ENCODE measurements around the gene PARVA.

PARVA gene

DNA sequence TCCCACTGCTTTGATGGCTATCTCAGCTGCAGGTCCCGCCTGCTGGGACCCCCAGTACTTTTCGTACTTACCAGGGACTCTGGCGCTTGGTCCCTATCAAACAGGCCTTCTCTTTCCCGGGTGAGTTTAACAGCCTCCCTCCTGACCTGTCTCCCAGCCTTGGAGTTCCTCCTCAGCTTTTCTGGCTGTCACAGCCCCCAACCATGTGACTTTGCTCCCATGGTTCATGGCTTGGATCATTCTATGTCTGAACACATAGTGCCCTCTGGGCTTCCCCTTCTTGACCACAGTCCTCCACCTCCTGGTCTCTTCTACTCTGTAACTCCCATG is 56.9 kb downstream of the PARVA start:
- Histone ChIP-seq H2AFZ (ENCODE audit: low read depth, low read length) (no peak overlapping the region), H3K4me3 (ENCODE audit: low read length) (no peak overlapping the region), H3K4me1 (ENCODE audit: insufficient read depth, low read length) (no peaks in the 10 kb centered on the region), H3K27me3 (ENCODE audit: insufficient read depth, low read length) (no peaks in the 10 kb centered on the region), H3K9me3 (ENCODE audit: low read length) (no peaks in the 10 kb centered on the region), H3K36me3 (ENCODE audit: insufficient read depth, low read length) (no peaks in the 10 kb centered on the region)

DNA sequence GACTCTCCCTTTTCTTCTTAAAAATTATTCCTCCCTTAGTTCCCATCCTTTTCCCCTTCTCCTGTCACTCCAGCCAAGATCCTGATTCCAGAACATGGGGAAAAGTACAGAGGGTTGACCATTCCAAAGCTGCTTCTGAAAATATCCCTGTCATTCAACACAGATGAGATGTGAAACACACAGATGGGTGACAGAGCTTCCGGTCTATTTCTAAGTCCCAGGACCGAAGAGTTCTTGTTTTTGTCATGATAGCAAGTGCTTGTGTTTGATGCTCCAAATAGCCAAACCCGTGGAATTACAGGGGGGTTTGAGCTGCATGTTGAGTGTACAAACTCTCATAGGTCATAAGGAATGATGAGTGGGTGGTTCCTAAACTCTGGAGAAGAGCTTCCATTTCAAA is 57.9 kb downstream of the PARVA start:
- H3K4me1 ChIP-seq (ENCODE audit: insufficient read depth, low read length) = no peaks in the 10 kb centered on the region
- no peaks in the 10 kb centered on the region for H3K36me3 ChIP-seq (ENCODE audit: insufficient read depth, low read length)
- no peak overlapping the region for H2AFZ ChIP-seq (ENCODE audit: low read depth, low read length)
- no peaks in the 10 kb centered on the region for H3K27me3 ChIP-seq (ENCODE audit: insufficient read depth, low read length)
- H3K9me3 ChIP-seq (ENCODE audit: low read length) = no peaks in the 10 kb centered on the region
- no peak overlapping the region for H3K4me3 ChIP-seq (ENCODE audit: low read length)

DNA sequence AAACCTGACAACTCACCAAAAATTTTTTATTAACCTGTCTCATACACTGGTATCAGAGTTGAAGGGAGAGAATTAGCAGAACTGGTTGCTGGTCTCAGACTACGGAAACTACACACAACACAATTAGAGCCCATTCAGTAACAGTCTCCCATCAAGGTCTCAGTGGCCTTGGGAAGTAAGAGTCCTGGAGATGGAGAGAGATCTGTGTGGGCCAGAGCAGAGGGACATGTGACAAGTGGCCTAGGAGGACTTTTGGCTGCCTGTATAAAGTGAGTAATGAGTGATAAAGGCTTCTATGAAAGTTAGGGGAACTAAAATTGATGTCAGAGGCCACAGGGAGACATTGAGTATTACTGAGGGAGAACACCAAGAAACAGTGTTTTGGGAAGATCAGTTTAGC is 58.9 kb downstream of the PARVA start:
- no peaks in the 10 kb centered on the region for H3K36me3 ChIP-seq (ENCODE audit: insufficient read depth, low read length)
- H2AFZ ChIP-seq (ENCODE audit: low read depth, low read length) = no peak overlapping the region
- H3K9me3 ChIP-seq (ENCODE audit: low read length) = no peaks in the 10 kb centered on the region
- H3K27me3 ChIP-seq (ENCODE audit: insufficient read depth, low read length) = no peaks in the 10 kb centered on the region
- H3K4me3 ChIP-seq (ENCODE audit: low read length) = no peak overlapping the region
- no peaks in the 10 kb centered on the region for H3K4me1 ChIP-seq (ENCODE audit: insufficient read depth, low read length)

DNA sequence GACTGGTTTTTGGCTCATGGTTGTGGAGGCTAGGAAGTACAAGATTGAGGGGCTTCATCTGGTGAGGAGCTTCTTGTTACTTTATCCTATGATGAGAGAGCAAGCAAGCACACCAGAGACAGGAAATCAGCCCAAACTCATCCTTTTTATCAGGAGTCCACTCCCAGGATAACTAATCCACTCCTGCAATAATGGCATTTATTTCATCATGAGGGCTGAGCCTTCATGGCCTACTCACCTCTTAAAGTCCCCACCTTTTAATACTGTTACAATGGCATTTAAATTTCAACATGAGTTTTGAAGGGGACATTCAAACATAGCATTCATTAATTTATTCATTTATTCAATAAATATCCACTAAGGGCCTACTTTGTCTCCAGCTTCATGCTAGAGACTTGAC is 60.9 kb downstream of the PARVA start:
- H3K4me1 ChIP-seq (ENCODE audit: insufficient read depth, low read length) = no peaks in the 10 kb centered on the region
- no peak overlapping the region for H2AFZ ChIP-seq (ENCODE audit: low read depth, low read length)
- no peaks in the 10 kb centered on the region for H3K36me3 ChIP-seq (ENCODE audit: insufficient read depth, low read length)
- H3K9me3 ChIP-seq (ENCODE audit: low read length) = no peaks in the 10 kb centered on the region
- no peak overlapping the region for H3K4me3 ChIP-seq (ENCODE audit: low read length)
- no peaks in the 10 kb centered on the region for H3K27me3 ChIP-seq (ENCODE audit: insufficient read depth, low read length)

DNA sequence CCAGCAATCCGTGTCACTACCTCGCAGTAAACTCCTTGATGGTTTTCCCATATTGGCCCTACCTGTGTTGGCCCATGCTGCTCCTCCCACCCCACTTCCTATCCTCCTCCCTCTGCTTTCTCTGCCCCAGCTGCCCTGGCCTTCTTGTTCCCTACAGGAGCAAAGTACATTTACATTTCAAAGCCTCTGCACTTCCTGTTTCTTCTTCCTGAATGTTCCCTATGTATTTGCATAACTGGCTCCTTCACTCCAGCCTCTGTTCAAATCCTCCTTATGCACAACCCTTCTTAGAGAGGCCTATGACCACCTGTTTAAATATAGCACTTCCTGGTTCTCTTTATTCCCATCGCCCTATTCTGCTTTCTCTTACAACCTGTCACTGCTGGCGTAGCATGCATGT is 62.2 kb downstream of the PARVA start:
- no peak overlapping the region for H2AFZ ChIP-seq (ENCODE audit: low read depth, low read length)
- no peaks in the 10 kb centered on the region for H3K27me3 ChIP-seq (ENCODE audit: insufficient read depth, low read length)
- H3K9me3 ChIP-seq (ENCODE audit: low read length) = no peaks in the 10 kb centered on the region
- no peak overlapping the region for H3K4me3 ChIP-seq (ENCODE audit: low read length)
- H3K4me1 ChIP-seq (ENCODE audit: insufficient read depth, low read length) = no peaks in the 10 kb centered on the region
- H3K36me3 ChIP-seq (ENCODE audit: insufficient read depth, low read length) = no peaks in the 10 kb centered on the region

DNA sequence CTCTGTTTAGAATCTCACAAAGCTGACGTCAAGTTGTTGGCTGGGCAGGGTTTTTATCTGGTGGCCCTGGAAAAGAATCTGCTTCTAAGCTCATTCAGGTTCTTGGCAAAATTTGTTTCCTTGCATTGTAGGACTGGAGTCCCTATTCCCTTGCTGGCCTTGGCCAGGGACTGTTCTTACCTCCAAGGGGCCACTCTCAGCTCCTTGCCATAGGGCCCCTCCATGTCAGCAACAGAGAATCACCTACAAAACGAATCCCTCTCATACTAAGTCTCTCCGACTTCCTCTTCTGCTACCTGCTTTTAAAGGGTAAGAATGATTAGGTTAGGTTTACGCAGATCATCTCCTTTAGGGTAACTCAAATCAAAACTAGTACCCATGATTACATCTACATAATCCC is 63.2 kb downstream of the PARVA start:
- Histone ChIP-seq H3K36me3 (ENCODE audit: insufficient read depth, low read length) (no peaks in the 10 kb centered on the region), H2AFZ (ENCODE audit: low read depth, low read length) (no peak overlapping the region)

DNA sequence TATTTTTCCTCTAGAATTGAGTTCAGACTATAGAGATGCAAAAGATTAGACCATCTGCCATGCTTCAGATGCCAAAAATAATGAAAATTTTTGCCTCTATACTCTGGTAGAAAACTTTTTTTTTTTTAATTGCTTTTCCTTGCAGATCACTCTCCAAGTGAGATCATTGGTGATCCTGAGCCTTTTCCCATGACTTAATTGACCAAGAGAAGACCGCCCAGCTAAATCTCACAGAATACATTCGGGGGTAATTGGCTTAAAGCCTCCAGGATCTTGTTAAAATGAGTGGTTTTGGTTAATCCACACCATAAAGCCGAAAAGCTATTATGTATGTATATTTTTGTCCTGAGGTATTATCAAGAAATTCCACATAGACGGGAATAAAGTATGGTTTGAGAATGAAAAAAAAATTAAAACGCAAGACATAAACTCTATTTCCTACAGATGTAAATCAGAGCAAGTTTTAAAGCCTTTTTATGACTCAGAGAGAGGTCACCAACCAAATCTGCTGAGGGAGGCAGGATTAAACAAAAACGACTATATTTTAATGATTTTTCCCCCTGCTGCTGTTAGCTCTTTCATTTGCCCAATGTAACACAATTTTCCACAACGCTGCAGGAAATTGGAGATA is 64.0 kb downstream of the PARVA start:
- Histone ChIP-seq H2AFZ (ENCODE audit: low read depth, low read length) (no peak overlapping the region), H3K4me3 (ENCODE audit: low read length) (no peak overlapping the region), H3K9me3 (ENCODE audit: low read length) (no peaks in the 10 kb centered on the region), H3K4me1 (ENCODE audit: insufficient read depth, low read length) (no peaks in the 10 kb centered on the region), H3K36me3 (ENCODE audit: insufficient read depth, low read length) (no peaks in the 10 kb centered on the region), H3K27me3 (ENCODE audit: insufficient read depth, low read length) (no peaks in the 10 kb centered on the region)

More for the DNA sequence above, 63.2 kb downstream of the PARVA start:
- no peaks in the 10 kb centered on the region for H3K4me1 ChIP-seq (ENCODE audit: insufficient read depth, low read length)
- no peaks in the 10 kb centered on the region for H3K9me3 ChIP-seq (ENCODE audit: low read length)
- H3K4me3 ChIP-seq (ENCODE audit: low read length) = no peak overlapping the region
- no peaks in the 10 kb centered on the region for H3K27me3 ChIP-seq (ENCODE audit: insufficient read depth, low read length)

DNA sequence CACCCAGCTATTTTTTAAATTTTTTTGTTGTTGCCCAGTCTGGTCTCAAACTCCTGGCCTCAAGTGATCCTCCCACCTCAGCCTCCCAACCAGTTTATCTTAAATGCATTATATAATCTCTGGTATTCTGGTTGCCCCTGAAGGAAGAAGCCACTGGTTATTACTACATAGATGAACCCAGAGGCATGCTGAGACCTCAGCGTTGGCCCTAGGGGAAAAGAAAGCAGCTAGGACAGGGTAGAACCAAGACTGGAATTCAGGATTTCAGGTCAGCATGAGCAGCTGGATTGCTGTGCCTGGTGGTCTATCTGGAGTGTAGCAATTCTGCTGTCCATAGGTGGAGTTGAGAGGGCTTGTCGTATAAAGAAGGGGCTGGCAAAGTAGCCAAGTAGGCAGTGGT is 67.2 kb downstream of the PARVA start:
- Histone ChIP-seq H3K27me3 (ENCODE audit: insufficient read depth, low read length) (no peaks in the 10 kb centered on the region), H2AFZ (ENCODE audit: low read depth, low read length) (no peak overlapping the region), H3K4me1 (ENCODE audit: insufficient read depth, low read length) (no peaks in the 10 kb centered on the region), H3K9me3 (ENCODE audit: low read length) (no peaks in the 10 kb centered on the region), H3K4me3 (ENCODE audit: low read length) (no peak overlapping the region), H3K36me3 (ENCODE audit: insufficient read depth, low read length) (no peaks in the 10 kb centered on the region)

DNA sequence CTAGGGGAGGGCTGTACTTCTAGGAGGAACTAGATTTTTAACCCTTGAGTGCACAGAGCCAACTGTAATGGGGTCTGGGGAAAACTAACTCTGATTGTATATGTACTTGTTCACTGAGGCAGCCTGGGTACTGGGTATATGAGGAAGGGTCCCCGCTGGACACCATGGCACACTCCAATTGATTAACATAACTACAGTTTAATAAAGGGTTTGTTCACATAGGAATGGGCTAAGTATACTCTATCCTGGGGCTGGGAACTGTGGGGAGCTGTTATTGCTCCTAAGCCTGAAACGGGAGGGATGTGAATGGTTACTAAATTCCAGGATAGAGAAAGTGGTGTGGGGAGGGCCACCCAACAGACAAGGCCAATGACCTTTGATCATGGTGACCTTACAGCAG is 67.6 kb downstream of the PARVA start:
- H3K9me3 ChIP-seq (ENCODE audit: low read length) = no peaks in the 10 kb centered on the region
- H2AFZ ChIP-seq (ENCODE audit: low read depth, low read length) = no peak overlapping the region
- no peaks in the 10 kb centered on the region for H3K4me1 ChIP-seq (ENCODE audit: insufficient read depth, low read length)
- no peak overlapping the region for H3K4me3 ChIP-seq (ENCODE audit: low read length)
- no peaks in the 10 kb centered on the region for H3K36me3 ChIP-seq (ENCODE audit: insufficient read depth, low read length)
- H3K27me3 ChIP-seq (ENCODE audit: insufficient read depth, low read length) = no peaks in the 10 kb centered on the region

DNA sequence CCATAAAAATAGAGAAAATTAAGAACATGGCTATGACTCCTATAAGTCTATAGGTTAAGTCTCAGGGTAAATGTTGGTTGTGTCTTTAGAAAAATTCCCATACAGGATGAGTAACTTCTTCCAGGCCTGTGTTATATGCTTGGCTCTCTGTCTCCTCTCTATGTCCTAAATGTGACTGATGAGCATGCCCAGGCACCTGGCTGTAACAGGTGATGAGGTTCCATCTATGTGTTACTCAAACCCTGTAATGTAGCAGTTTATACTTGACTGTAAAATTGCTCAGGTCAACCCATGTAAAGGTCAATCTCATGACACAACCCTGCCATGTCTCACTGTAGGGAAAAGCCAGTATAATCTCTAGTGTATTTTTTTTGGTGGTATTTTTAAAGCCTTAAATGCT is 69.5 kb downstream of the PARVA start:
- H3K4me3 ChIP-seq (ENCODE audit: low read length) = no peak overlapping the region
- H3K27me3 ChIP-seq (ENCODE audit: insufficient read depth, low read length) = no peaks in the 10 kb centered on the region
- H3K9me3 ChIP-seq (ENCODE audit: low read length) = no peaks in the 10 kb centered on the region
- no peaks in the 10 kb centered on the region for H3K36me3 ChIP-seq (ENCODE audit: insufficient read depth, low read length)
- H2AFZ ChIP-seq (ENCODE audit: low read depth, low read length) = no peak overlapping the region
- H3K4me1 ChIP-seq (ENCODE audit: insufficient read depth, low read length) = no peaks in the 10 kb centered on the region

DNA sequence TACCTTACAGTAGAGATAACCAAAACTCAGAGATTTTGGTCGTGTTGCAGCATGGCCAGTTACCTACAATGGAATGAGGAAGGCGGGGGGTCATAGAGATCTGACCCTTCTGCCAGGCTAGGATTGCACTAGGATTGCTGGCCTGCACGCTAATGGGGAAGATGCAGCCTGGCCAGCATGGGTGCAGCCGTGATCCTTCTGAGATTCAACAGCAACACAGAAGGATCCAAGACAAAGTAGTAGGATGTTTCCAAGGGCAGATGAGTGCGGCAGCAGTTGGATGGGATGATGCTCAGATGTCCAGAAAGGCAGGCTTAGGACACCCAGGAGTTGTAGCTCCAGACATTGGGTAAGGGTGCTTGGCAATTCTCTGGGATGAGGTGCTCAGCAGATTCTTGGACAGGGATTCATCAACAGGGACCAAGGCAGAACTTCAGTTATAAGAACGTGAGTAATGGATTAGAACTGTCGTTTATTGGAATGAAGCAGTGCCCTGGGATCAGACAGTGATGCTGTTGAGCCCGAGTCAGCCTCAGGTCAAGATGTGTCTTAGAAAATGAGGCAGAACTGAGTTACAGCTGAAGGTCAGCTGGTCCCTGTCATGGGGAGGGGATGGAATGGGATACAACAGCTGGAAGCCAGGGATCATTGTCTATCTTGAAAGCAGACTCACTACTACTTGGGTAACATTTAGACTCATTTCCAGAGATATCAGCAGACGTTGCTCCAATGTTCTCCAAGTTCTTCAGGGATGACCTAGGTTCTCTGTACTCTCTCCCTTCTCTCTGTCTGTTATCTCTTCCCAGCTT is 71.0 kb downstream of the PARVA start:
- no peaks in the 10 kb centered on the region for H3K4me1 ChIP-seq (ENCODE audit: insufficient read depth, low read length)
- no peak overlapping the region for H2AFZ ChIP-seq (ENCODE audit: low read depth, low read length)
- no peak overlapping the region for H3K4me3 ChIP-seq (ENCODE audit: low read length)
- no peaks in the 10 kb centered on the region for H3K9me3 ChIP-seq (ENCODE audit: low read length)
- no peaks in the 10 kb centered on the region for H3K27me3 ChIP-seq (ENCODE audit: insufficient read depth, low read length)
- H3K36me3 ChIP-seq (ENCODE audit: insufficient read depth, low read length) = no peaks in the 10 kb centered on the region

DNA sequence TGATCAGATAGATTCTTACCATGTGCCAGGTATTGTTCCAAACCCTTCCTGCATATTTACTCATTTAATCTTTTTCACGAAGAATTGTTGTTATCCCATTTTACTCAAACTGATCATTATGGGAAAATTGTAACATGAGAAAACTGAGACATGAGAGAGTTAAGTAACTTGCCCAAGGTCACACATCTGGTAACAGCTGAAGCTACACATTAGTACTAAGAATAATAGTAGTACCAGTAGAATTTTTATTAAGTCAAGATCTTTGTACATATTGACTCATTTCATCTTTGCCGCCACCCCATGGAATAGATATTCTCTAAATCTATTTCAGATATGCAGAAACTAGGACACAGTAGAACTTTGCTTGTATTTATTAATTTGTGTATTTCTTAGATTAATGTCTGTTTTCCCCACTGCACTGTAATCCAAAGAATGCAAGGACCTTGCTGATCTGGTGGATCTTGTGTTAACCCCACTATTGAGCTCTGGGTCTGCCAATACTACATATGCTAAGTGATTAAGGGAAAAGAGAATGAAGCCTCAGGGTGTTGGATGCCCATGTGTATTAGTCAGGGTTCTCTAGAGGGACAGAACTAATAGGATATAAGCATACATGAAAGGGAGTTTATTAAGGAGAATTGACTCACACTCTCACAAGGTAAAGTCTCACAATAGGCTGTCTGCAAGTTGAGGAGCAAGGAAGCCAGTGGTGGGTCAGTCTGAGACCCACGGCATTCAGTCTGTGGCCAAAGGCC is 72.8 kb downstream of the PARVA start:
- H3K27me3 ChIP-seq (ENCODE audit: insufficient read depth, low read length) = no peaks in the 10 kb centered on the region
- H3K4me3 ChIP-seq (ENCODE audit: low read length) = no peak overlapping the region
- no peaks in the 10 kb centered on the region for H3K4me1 ChIP-seq (ENCODE audit: insufficient read depth, low read length)
- no peaks in the 10 kb centered on the region for H3K9me3 ChIP-seq (ENCODE audit: low read length)
- no peak overlapping the region for H2AFZ ChIP-seq (ENCODE audit: low read depth, low read length)
- H3K36me3 ChIP-seq (ENCODE audit: insufficient read depth, low read length) = no peaks in the 10 kb centered on the region

DNA sequence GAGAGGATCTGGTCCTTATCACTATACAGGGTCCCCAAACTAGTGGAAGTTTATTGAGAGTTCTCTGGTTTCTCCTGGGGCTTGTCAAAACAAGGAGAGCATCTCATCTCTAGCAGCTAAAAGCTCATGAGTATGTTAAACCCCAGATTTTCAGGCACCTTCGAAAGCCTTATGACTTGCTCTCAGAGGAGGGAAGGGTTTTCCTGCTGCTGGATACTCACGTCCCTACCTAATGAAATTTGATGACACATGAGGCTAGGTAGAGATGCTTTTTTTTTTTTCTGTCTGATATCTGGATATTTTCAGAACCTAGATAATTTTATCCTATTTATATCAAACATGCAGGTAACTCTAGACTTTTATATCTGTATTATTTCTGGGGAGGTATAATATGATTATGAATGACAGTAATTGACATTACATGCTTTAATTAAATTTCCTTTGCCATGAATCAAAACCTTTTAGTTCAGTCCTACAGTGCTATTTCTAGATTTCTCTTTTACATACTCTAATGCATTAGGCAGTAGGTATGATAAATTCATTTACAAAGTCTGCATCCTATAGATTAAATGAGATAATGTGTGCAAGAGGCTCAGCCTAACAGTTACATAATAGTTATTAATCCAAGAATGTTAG is 73.9 kb downstream of the PARVA start:
- Histone ChIP-seq H3K27me3 (ENCODE audit: insufficient read depth, low read length) (no peaks in the 10 kb centered on the region), H2AFZ (ENCODE audit: low read depth, low read length) (no peak overlapping the region), H3K4me1 (ENCODE audit: insufficient read depth, low read length) (no peaks in the 10 kb centered on the region), H3K4me3 (ENCODE audit: low read length) (no peak overlapping the region), H3K36me3 (ENCODE audit: insufficient read depth, low read length) (no peaks in the 10 kb centered on the region), H3K9me3 (ENCODE audit: low read length) (no peaks in the 10 kb centered on the region)
